Progenitor cell of endocrine pancreas (in vitro differentiated cells): ENCODE data around the gene ZNF275. TPM values are rescaled to one million over a fixed set of nuclear protein-coding genes. Genes with fewer than 3 reads are reported as not detected.

Source experiments
- DNase-seq: peaks from one replicate; pipeline ENCODE4 v3.0.0; 2021; ENCODE audit warnings: low spot score; ENCODE audit not compliant: unreplicated experiment
- H3K27ac Mint-ChIP-seq: 2 replicates; pipeline ENCODE4 v1.8.0; 2021; ENCODE audit warnings: mild to moderate bottlenecking, moderate library complexity, mixed read lengths
- H3K27me3 Mint-ChIP-seq: 2 replicates; pipeline ENCODE4 v1.8.0; 2021; ENCODE audit warnings: mixed read lengths
- H3K36me3 Mint-ChIP-seq: 2 replicates; pipeline ENCODE4 v1.8.0; 2022; ENCODE audit warnings: mixed read lengths; ENCODE audit not compliant: insufficient read depth
- H3K4me1 Mint-ChIP-seq: 2 replicates; pipeline ENCODE4 v1.8.0; 2021; ENCODE audit warnings: low read depth, mixed read lengths
- H3K4me3 Mint-ChIP-seq: 2 replicates; pipeline ENCODE4 v1.8.0; 2021; ENCODE audit warnings: low read depth, mild to moderate bottlenecking, moderate library complexity, mixed read lengths
- H3K9me3 Mint-ChIP-seq: 2 replicates; pipeline ENCODE4 v1.8.0; 2021; ENCODE audit warnings: low read depth, mixed read lengths
- CTCF ChIP-seq: fragments of 200-600 bp; sonication (generic); IDR thresholded peaks from one replicate; pipeline ENCODE4 v1.5.0; 2021; ENCODE audit warnings: antibody characterized with exemption, mild to moderate bottlenecking; ENCODE audit not compliant: unreplicated experiment
- total RNA-seq: library from RNA; stranded (reverse); gene quantifications from 2 replicates; pipeline ENCODE4 v1.2.1, GENCODE V29; 2021

ZNF275 gene
- total RNA-seq, 1 donor from 2014 or later: 12.2 TPM

GRCh38 chrX:153372949-153373348 lies 39.0 kb downstream of the ZNF275 start:
- no peak for TF ChIP-seq CTCF
- H3K27me3 Mint-ChIP-seq: no peaks in the 10 kb centered on the region
- no peak overlapping the region for H3K27ac Mint-ChIP-seq
- H3K4me3 Mint-ChIP-seq: no peak overlapping the region
- peaks cover 10% of the 10 kb centered on the region for H3K4me1 Mint-ChIP-seq
- H3K9me3 Mint-ChIP-seq: peaks cover 31% of the 10 kb centered on the region
- no peak for DNase-seq
- no peaks in the 10 kb centered on the region for H3K36me3 Mint-ChIP-seq

- H3K4me3 Mint-ChIP-seq: no peak overlapping the region
- no peaks in the 10 kb centered on the region for H3K27me3 Mint-ChIP-seq
- H3K27ac Mint-ChIP-seq: no peak overlapping the region
- peaks cover 10% of the 10 kb centered on the region for H3K4me1 Mint-ChIP-seq
- no peak for TF ChIP-seq CTCF
- peaks cover 27% of the 10 kb centered on the region for H3K9me3 Mint-ChIP-seq
- no peaks in the 10 kb centered on the region for H3K36me3 Mint-ChIP-seq
- DNase-seq: no peak
Observed at GRCh38 chrX:153374426-153374825, 40.5 kb downstream of the ZNF275 start.

- H3K9me3 Mint-ChIP-seq: peaks cover 18% of the 10 kb centered on the region
- H3K4me1 Mint-ChIP-seq: peaks cover 10% of the 10 kb centered on the region
- no peak for TF ChIP-seq CTCF
- no peak overlapping the region for H3K4me3 Mint-ChIP-seq
- no peak for DNase-seq
- H3K36me3 Mint-ChIP-seq: no peaks in the 10 kb centered on the region
- H3K27ac Mint-ChIP-seq: no peak overlapping the region
- H3K27me3 Mint-ChIP-seq: no peaks in the 10 kb centered on the region
Observed at GRCh38 chrX:153375571-153375970, 41.6 kb downstream of the ZNF275 start.

GRCh38 chrX:153377727-153378126 lies 43.8 kb downstream of the ZNF275 start:
- Mint-ChIP-seq H3K4me3 (no peak overlapping the region), H3K36me3 (no peaks in the 10 kb centered on the region), H3K27ac (no peak overlapping the region), H3K4me1 (peaks cover 3% of the 10 kb centered on the region), H3K27me3 (no peaks in the 10 kb centered on the region), H3K9me3 (peaks cover 14% of the 10 kb centered on the region)
- DNase-seq: no peak
- no peak for TF ChIP-seq CTCF

- Mint-ChIP-seq H3K36me3 (no peaks in the 10 kb centered on the region), H3K27ac (no peak overlapping the region), H3K4me1 (no peaks in the 10 kb centered on the region), H3K4me3 (no peak overlapping the region), H3K9me3 (peaks cover 13% of the 10 kb centered on the region), H3K27me3 (no peaks in the 10 kb centered on the region)
- DNase-seq: no peak
- no peak for TF ChIP-seq CTCF
Observed at GRCh38 chrX:153378607-153379006, 44.7 kb downstream of the ZNF275 start.
